Nephron (organoid): ENCODE measurements around the gene CAMTA1.

Experiments used
- H3K27ac Mint-ChIP-seq, 3 experiments: 2 replicates each; pipeline ENCODE4 v1.8.0; 2020; ENCODE audit warnings: mixed read lengths in 3 of 3, mild to moderate bottlenecking in 2 of 3, moderate library complexity in 1 of 3
- H3K27me3 Mint-ChIP-seq: 2 replicates; pipeline ENCODE4 v1.8.0; 2021; ENCODE audit warnings: low read depth, mild to moderate bottlenecking, moderate library complexity, mixed read lengths
- H3K36me3 Mint-ChIP-seq: 2 replicates; pipeline ENCODE4 v1.8.0; 2020; ENCODE audit warnings: low read depth, mixed read lengths
- H3K4me1 Mint-ChIP-seq: 2 replicates; pipeline ENCODE4 v1.8.0; 2020; ENCODE audit warnings: mixed read lengths
- H3K4me3 Mint-ChIP-seq, 3 experiments: 2 replicates each; pipeline ENCODE4 v1.8.0; 2020; ENCODE audit warnings: mild to moderate bottlenecking in 3 of 3, mixed read lengths in 3 of 3, moderate library complexity in 2 of 3
- H3K9me3 Mint-ChIP-seq: 2 replicates; pipeline ENCODE4 v1.8.0; 2020; ENCODE audit warnings: mixed read lengths
- TF ChIP-seq, protein P1 (sequence below), 3 experiments: fragments of 200-600 bp; sonication (generic); IDR thresholded peaks; one replicate each; pipeline ENCODE4 v1.5.0; 2021; ENCODE audit warnings: antibody characterized with exemption in 3 of 3; ENCODE audit not compliant: unreplicated experiment in 3 of 3

CAMTA1 gene

DNA sequence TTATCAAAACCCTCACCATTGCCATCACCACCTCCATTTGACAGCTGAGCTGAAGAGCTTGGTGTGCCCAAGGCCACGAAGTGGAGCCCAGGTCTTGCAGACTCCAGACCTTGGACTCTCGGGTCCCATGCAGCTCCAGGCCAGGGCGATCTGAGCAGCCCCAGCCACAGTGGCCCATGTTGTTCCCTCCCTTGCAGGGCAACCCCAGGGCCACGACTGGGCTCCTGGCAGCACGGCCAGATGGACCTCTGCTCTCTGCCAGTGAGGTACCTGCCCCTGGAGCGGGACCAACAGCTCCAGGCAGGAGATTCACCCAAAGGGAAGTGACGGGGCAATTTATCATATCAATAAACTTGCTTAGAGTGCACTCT is 803.2 kb downstream of the CAMTA1 start:
- TF ChIP-seq, protein P1, sequence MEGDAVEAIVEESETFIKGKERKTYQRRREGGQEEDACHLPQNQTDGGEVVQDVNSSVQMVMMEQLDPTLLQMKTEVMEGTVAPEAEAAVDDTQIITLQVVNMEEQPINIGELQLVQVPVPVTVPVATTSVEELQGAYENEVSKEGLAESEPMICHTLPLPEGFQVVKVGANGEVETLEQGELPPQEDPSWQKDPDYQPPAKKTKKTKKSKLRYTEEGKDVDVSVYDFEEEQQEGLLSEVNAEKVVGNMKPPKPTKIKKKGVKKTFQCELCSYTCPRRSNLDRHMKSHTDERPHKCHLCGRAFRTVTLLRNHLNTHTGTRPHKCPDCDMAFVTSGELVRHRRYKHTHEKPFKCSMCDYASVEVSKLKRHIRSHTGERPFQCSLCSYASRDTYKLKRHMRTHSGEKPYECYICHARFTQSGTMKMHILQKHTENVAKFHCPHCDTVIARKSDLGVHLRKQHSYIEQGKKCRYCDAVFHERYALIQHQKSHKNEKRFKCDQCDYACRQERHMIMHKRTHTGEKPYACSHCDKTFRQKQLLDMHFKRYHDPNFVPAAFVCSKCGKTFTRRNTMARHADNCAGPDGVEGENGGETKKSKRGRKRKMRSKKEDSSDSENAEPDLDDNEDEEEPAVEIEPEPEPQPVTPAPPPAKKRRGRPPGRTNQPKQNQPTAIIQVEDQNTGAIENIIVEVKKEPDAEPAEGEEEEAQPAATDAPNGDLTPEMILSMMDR (IDR thresholded peaks at IDR 0.05; ENCODE audit: unreplicated experiment in 3 of 3): no peak
- no peaks in the 10 kb centered on the region for H3K9me3 Mint-ChIP-seq

DNA sequence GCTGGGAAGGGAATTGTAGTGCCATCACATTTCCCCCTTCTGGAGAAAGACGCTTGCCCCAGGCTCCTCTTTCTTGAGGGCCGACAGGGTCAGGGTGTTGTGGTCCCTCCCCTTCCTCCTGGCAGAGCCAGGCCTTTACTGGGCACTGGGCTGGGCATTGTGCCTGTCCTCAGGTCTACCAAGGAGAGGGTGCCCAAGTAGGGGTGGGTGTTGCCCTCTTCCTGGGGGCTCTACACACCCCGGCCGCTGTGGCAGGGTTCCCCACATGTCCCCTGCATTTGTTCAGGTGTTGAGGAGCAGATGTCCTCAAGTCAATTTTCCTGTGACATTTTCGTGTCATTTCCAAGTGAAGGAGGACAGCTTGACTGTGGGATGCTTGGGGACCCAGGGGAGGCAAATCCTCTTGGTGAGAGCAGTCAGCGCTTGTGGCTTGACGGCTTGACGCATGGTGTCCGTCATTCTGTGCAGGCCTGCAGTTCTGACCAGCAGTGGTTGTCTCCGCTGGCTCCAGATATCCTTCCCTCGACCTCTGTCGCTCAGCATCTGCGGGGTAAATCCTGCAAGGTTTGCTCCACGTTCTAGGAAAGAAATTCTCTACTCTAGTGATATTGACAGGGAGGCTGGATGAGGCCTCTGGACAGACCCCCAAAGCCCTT is 804.0 kb downstream of the CAMTA1 start:
- Mint-ChIP-seq H3K27ac (no peak overlapping the region), H3K9me3 (no peaks in the 10 kb centered on the region), H3K36me3 (no peaks in the 10 kb centered on the region), H3K4me1 (no peaks in the 10 kb centered on the region), H3K27me3 (peaks cover 12% of the 10 kb centered on the region), H3K4me3 (no peak overlapping the region)
- TF ChIP-seq, protein P1 (IDR thresholded peaks at IDR 0.05; ENCODE audit: unreplicated experiment in 3 of 3): no peak

More for the DNA sequence above, 803.2 kb downstream of the CAMTA1 start:
- Mint-ChIP-seq H3K4me3 (no peak overlapping the region), H3K27ac (no peak overlapping the region), H3K36me3 (no peaks in the 10 kb centered on the region), H3K4me1 (no peaks in the 10 kb centered on the region), H3K27me3 (peaks cover 10% of the 10 kb centered on the region)

DNA sequence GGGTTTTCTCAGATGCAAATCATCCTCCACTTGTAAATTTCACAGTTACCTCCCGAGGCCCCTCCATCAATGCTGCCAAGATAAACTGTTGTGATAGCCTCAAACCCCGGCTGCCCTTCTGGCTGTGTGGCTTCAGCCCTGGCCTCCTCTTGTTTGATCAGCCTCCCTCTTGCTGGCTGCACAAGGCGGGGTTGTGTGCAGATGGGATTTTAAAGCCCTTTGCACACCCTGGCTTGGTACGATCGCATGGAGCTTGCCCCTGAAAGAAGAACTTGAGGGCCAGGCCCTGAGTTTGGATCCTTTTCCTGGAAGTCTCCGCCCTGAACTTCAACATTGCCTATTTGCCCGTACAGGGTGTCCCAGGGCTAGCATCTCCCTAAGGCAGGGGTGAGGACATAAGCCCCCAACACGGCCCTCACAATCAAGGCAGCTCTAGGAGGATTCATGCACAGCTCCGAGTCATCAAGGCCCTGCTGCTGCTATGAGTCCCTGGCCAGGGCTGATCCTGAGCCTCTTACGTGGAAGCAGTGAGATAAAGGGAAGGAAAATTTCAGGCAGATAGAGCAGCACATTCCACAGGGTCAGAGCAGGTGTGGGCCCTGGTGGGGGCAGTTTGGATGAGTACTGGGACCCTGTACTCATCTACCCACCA is 804.6 kb downstream of the CAMTA1 start:
- Mint-ChIP-seq H3K9me3 (no peaks in the 10 kb centered on the region), H3K4me1 (no peaks in the 10 kb centered on the region), H3K27me3 (peaks cover 18% of the 10 kb centered on the region), H3K36me3 (no peaks in the 10 kb centered on the region), H3K27ac (no peak overlapping the region), H3K4me3 (no peak overlapping the region)
- TF ChIP-seq, protein P1 (IDR thresholded peaks at IDR 0.05; ENCODE audit: unreplicated experiment in 3 of 3): no peak

DNA sequence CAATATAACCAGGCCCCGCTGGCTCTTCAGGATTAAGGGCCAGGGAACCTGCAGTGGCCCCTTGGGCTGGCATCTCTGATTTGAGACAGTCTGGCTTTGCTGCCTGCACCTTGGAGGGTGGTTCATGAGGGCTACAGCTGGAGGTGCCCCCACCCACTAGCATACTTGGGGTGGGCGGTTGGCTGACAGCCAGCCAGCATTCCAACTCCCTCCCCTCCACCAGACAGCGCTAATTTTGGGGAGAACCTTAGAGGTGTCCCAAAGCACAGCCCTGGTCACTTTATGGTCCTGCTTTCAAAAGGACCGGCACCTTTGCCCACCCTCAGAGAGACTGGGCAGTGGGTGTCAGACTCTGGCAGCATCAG is 805.2 kb downstream of the CAMTA1 start:
- Mint-ChIP-seq H3K27ac (no peak overlapping the region), H3K4me1 (no peaks in the 10 kb centered on the region), H3K9me3 (no peaks in the 10 kb centered on the region), H3K27me3 (peaks cover 18% of the 10 kb centered on the region), H3K36me3 (no peaks in the 10 kb centered on the region), H3K4me3 (no peak overlapping the region)
- TF ChIP-seq, protein P1 (IDR thresholded peaks at IDR 0.05; ENCODE audit: unreplicated experiment in 3 of 3): no peak

DNA sequence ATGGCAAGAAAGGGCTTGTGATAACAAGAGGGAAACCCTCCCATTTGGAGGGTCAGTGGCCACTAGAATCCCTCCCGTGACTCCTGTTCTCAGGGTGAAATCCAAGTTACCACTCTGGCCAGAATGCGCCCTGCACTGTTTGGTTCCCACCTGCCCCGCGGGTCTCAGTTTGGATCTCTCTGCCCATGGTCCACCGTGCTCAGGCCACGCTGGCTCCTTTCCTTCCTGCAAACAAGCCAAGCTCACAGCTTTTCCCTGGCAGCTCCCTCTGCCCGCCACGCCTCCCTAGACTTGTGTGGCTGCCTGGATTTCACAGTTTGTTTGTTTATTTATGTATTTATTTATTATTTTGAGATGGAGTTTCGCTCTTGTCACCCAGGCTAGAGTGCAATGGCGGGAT is 806.3 kb downstream of the CAMTA1 start:
- Mint-ChIP-seq H3K9me3 (no peaks in the 10 kb centered on the region), H3K4me3 (no peak overlapping the region), H3K4me1 (no peaks in the 10 kb centered on the region), H3K27ac (no peak overlapping the region), H3K27me3 (peaks cover 18% of the 10 kb centered on the region), H3K36me3 (no peaks in the 10 kb centered on the region)
- TF ChIP-seq, protein P1 (IDR thresholded peaks at IDR 0.05; ENCODE audit: unreplicated experiment in 3 of 3): no peak
